GM19240 (cell line): Measurements from ENCODE around the gene C2orf49.

Experiments
- DNase-seq: peaks from one replicate; pipeline ENCODE4 v3.0.0; 2011; ENCODE audit warnings: low spot score; ENCODE audit not compliant: insufficient read length

The C2orf49 gene

GRCh38 chr2:105361102-105361889 lies 24.0 kb downstream of the C2orf49 start:
- no peak for DNase-seq

DNA sequence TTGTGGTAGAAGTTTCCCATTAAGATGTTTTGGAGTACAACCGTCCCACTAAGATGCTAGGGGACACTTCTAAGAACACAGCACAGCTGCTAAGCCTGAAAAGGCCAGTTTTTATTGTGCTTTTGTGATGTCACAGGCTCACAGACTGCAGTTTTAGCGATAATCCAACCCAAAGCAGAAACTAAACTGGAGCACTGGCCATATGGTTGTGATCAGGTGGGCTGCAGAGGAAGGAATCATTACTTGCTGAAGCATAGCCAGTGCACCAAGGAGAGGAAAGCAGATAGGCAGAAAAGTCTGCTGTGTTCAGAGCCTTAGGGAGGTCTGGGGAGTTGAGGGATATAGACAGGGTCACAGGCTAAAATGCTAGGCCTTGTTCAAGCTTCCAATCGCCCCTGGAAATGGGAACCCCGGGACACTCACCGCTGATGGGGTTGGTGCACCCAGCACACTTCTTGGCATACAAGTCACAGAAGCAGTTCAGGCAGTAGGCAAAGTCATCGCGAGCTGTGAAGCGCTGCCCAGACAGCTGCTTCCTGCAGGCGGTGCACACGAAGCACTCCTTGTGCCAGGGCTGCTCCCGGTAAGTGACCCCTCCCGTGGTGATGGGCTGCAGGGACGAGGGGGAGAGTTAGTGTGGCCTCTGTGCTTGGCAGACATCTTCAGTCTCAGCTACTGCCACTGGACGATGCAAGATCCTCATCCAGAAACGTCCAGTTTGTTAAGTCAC lies 25.7 kb downstream of the C2orf49 start:
- DNase-seq, result no peak

DNA sequence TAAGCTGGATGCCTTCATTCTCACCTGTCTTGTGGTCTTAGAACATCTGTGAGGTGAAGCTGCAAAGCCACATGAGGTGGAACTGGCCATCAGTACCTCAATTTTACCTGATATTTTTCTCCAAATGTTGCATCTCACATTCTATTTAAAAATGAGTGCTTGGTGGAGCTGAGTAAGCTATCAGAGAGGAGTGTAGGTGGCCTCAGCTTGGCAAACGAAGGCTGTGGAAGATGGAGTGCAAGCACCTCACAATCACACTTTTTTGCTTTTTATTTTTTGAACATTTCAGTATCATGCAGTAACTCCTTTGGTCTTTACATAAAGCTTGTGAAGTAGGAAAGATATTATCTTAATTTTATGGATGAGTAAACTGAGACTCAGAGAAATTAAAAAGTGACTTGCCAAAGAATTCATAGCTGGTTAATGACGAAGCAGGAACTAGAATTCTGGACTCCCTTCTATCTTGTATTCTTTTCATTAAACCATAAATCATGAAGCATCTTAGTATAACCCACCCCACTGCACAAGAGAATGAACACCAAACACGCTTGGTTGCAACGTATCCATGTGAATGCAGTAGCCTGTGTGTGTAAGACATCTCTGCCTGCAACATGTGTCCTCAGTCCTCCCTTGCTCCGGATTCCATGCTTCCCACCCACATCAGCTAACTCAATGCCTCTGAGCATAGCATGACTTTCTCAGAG lies 27.2 kb downstream of the C2orf49 start:
- DNase-seq, result no peak

DNA sequence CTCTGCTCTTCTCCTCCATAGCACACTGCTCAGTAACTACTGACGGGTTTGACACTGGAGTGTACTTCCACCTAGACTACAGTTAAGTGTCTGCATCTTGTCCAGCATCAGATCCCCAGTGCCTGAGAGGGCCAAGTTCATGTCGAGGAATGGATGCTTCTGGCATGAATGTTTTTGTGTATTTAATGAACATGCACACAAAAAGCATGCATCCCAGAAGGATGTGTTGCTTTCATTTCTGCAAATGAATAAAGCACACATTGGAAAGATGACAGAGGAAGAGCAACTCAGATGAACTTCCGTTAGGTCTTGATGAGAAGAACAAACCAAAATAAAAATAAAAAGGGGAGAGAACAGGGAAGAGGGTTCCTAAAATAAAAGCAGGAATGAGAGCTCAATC lies 27.9 kb downstream of the C2orf49 start:
- DNase-seq, result no peak

- no peak for DNase-seq
Observed at GRCh38 chr2:105368759-105369408, 31.5 kb downstream of the C2orf49 start.

GRCh38 chr2:105369777-105370690 lies 32.7 kb downstream of the C2orf49 start:
- DNase-seq, result peak; percentile 61

- DNase-seq, result no peak
Observed at GRCh38 chr2:105371156-105371555, 33.8 kb downstream of the C2orf49 start.

GRCh38 chr2:105371810-105372209 lies 34.5 kb downstream of the C2orf49 start:
- no peak for DNase-seq

GRCh38 chr2:105373344-105373781 lies 36.0 kb downstream of the C2orf49 start:
- DNase-seq, result no peak

- DNase-seq, result peak; percentile 17
Observed at GRCh38 chr2:105373895-105374401, 36.6 kb downstream of the C2orf49 start.

DNA sequence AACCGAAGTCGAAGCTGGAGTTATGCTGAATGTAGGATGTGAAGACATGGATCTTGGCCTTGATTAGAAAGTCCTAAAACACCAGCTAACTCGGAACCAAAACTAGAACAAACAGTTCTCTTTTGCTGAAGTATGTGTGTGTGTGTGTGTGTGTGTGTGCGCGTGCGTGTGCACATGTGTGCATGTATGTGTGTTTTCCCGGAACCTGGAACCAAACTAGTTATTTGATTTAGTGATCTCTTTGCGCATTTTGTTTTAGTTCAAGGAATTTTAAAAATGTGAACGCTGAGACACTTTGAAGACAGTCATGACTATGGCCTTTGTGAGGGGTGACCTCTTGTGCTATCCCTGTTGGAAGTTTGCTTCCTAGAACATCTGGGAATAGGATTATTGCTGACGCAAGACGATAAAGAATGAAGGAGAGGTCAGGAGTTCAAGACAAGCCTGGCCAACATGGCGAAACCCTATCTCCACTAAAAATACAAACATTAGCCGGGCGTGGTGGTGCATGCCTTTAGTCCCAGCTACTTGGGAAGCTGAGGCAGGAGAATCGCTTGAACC lies 37.7 kb downstream of the C2orf49 start:
- no peak for DNase-seq

DNA sequence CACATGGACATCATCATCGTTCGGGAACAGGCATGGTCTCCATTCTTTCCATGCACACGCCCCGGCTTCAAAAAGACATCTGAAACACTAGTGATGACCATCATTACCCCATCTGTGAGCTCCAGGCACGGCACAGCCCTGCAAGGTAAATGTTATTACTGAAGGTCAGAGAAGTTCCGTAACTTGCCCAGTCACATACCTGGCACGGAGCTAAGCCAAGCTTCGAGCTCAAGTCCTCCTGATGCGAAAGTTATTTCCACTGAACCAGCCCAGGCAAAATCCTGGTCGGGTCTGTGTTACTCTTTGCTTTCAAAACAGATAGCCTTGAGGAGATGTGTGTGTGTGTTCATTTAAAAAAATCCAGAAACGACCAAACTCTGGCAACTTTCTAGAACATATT lies 38.7 kb downstream of the C2orf49 start:
- no peak for DNase-seq

DNA sequence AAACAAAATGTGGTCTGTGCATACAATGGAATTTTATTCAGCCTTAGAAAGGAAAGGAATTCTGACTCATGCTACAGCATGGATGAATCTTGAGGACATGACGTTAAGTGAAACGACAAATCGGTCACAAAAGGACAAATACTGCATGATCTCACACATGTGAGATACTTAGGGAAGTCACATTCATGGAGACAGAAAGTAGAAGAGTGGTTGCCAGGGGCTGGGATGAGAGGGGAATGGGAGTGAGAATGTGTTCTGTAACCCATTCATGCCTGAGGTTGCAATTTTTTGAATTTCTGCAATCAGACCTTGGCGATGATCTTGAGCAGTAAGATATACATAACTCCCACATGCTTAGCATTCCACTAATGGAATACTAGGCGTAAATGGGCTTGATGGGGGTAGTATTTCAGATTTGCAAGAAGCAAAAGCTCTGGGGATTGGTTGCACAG lies 39.5 kb downstream of the C2orf49 start:
- DNase-seq, result no peak

DNA sequence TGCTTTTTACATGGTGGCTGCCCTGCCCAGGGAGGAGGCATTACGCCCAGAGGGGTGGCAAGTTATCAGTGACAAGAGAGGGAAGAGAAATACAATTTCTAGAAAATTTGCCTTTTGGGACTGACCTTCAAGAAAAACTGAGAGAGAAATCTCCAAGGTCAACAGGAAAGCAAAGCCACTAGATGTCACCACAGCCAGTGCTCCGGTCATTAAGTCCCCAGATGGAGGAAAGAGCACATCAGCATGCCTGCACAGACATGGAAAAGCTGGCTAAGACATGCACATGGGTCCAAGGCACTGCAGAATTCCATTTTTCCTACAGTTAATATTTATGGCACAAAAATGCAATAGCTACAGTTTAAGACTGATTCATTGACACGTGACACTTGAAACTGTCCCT lies 40.5 kb downstream of the C2orf49 start:
- no peak for DNase-seq

- no peak for DNase-seq
Observed at GRCh38 chr2:105378276-105378840, 41.0 kb downstream of the C2orf49 start.

DNA sequence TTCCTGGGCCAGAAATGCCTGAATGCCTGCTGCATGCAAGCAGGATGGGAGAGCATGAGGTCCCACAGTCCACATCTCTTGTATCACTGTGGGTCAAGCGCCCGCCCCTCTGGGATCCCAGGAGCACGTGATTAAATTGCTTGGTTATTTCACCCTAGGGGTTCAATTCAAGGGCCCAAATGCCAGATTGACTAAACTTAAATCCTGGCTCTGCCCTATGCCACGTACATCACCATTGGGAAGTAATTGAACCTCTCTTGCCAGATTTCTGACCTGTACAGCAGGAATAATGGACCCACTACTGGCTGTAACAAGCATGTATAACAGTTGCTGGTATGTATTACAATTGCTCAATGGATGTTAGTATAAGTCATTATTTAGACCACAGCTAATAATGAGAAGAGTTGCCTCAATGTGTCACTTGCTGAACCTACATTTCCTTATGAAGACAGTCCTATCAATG lies 41.6 kb downstream of the C2orf49 start:
- DNase-seq, result no peak

DNA sequence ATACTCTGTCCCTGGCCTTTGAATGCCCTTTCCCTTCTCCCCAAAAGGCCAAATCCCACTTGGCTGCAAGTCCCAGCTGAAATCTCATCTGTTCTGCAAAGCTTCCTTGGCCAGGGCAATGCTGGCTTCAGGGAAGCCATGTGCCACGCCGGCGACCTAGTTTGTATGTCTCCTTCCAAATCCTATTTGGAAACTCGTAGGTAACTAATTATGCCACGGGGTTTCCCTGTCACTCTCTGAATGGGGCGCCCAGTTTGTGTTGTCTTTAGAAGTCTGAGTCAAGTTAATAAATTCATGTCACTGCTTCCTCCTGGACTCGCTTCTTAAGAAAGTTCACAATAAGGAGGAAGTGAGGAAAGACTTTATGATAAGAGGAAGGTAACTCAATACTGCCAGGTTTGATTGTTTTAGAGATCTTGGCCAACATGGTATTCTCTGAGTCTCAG lies 42.4 kb downstream of the C2orf49 start:
- no peak for DNase-seq

DNA sequence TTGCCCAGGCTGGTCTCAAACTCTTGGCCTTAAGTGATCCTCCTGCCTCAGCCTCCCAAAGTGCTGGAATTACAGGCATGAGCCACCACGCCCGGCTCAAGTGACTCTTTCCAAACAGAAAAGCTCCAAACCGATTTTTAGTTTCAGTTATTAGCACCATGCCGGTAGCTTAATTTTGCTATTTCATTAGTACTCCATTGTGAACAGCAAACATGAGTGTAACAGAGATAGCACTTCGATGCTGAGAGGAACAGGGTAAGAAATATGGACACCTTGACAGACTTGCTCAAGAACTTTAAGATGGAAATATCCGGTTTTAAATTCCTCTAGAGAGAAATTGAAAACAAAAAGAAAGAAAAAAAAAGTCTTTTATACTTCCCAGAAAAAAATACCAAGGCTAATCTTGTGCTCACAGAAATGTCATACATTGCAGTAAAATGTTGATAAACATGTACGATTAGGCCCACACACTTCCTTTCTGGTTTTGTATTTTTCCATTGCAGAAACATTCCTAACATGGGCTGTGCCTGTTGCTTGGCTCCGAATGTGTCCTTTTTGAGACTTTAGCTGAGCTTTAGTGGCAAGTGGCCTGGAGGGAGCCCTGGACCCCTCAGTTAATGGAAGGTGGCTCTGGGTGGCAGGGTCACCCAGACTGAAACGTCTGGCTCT lies 43.2 kb downstream of the C2orf49 start:
- no peak for DNase-seq
